OCI-LY1 (cell line): Measurements from ENCODE around the gene UQCRHL.
"Not testable (repeated sequence)": the region's sequence is repeated elsewhere in the genome, so short reads cannot be mapped to it uniquely, and the experiment has no call there.

Source experiments
- CTCF ChIP-seq: fragments of 200-600 bp; sonication (generic), shearing (Covaris generic); IDR thresholded peaks from 2 replicates; pipeline ENCODE4 v1.5.1; 2017; ENCODE audit warnings: mild to moderate bottlenecking, antibody characterized with exemption, low read length, moderate library complexity, mixed read lengths
- EZH2 ChIP-seq: fragments of 200-600 bp; sonication (generic), shearing (Covaris generic); IDR thresholded peaks from 2 replicates; pipeline ENCODE4 v1.8.0; 2017; ENCODE audit warnings: borderline replicate concordance, mixed run types, mild to moderate bottlenecking, antibody characterized with exemption, low read length, moderate library complexity, mixed read lengths

GRCh38 chr1:15846056-15846455 lies 38.6 kb upstream of the UQCRHL start:
- TF ChIP-seq CTCF, EZH2: not testable (repeated sequence)
